SU-DHL-6 (cell line): ENCODE measurements around the gene EFS.

Source experiments
- CTCF ChIP-seq: fragments of 200-600 bp; sonication (generic); IDR thresholded peaks from one replicate; pipeline ENCODE4 v1.5.1; 2017; ENCODE audit warnings: antibody characterized with exemption, mild to moderate bottlenecking, low read length, moderate library complexity; ENCODE audit not compliant: insufficient read depth, poor library complexity, severe bottlenecking
- EZH2phosphoT487 ChIP-seq: fragments of 200-600 bp; sonication (generic), shearing (Covaris generic); conservative IDR thresholded peaks from 2 replicates; pipeline ENCODE4 v1.6.1; 2018; ENCODE audit warnings: mild to moderate bottlenecking, antibody characterized with exemption, low read length, moderate library complexity, mixed read lengths

DNA sequence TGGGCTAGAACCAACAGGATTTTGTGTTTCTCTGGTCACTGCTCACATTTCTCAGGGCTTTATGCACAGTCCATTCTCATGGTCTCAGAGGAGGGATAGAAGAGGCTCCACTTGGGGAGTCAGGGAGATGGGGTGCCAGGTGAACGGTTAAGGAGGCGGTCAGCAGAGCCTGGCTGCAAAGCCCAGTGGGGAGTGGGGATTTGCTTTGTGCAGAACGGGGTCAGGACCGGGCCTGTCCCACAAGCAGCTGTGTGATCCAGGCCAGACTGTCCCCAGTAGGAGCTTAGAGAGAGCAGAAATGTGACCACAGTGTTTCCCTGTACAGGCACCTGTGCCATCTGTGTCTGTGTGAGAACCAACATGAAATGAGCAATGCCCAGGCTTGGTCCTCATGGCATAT lies 16.0 kb upstream of the EFS start:
- TF ChIP-seq CTCF: no peak
- no peak for TF ChIP-seq EZH2phosphoT487
